Neuronal stem cell (in vitro differentiated cells): ENCODE data around the gene FBLN7.

Experiments used
- DNase-seq: peaks from one replicate; pipeline ENCODE4 v3.0.0-alpha.2; 2013; ENCODE audit warnings: low spot score
- H2AFZ ChIP-seq: one replicate; pipeline ENCODE4 v1.6.1; 2013; ENCODE audit warnings: mild to moderate bottlenecking, low read length, inconsistent platforms
- H2AK5ac ChIP-seq: 2 replicates; pipeline ENCODE4 v1.6.1; 2013; ENCODE audit warnings: low read depth, mild to moderate bottlenecking, inconsistent platforms, low read length, moderate library complexity, mixed read lengths
- H2BK120ac ChIP-seq: 2 replicates; pipeline ENCODE4 v1.6.1; 2013; ENCODE audit warnings: low read depth, mild to moderate bottlenecking, inconsistent platforms, low read length, moderate library complexity, mixed read lengths
- H2BK12ac ChIP-seq: one replicate; pipeline ENCODE4 v1.6.1; 2013; ENCODE audit warnings: low read length, inconsistent platforms
- H2BK15ac ChIP-seq: 2 replicates; pipeline ENCODE4 v1.6.1; 2013; ENCODE audit warnings: mild to moderate bottlenecking, low read length, inconsistent platforms, mixed read lengths
- H2BK5ac ChIP-seq: one replicate; pipeline ENCODE4 v1.6.1; 2013; ENCODE audit warnings: inconsistent platforms, mild to moderate bottlenecking, low read length, moderate library complexity
- H3K14ac ChIP-seq: one replicate; pipeline ENCODE4 v1.6.1; 2013; ENCODE audit warnings: low read length, inconsistent platforms
- H3K18ac ChIP-seq: 2 replicates; pipeline ENCODE4 v1.6.1; 2013; ENCODE audit warnings: low read length, inconsistent platforms
- H3K23ac ChIP-seq: 2 replicates; pipeline ENCODE4 v1.6.1; 2013; ENCODE audit warnings: low read depth, mild to moderate bottlenecking, mixed read lengths, low read length, inconsistent platforms; ENCODE audit not compliant: poor library complexity
- H3K27ac ChIP-seq: replicated peaks from 3 replicates; pipeline ENCODE4 v1.5.1; 2013; ENCODE audit warnings: low read length, inconsistent platforms
- H3K27me3 ChIP-seq, 3 experiments: 2 replicates each; pipeline ENCODE4 v1.6.1; 2013; ENCODE audit warnings: low read length in 3 of 3, mild to moderate bottlenecking in 2 of 3, inconsistent platforms in 1 of 3, low read depth in 1 of 3, mixed read lengths in 1 of 3, moderate library complexity in 1 of 3; ENCODE audit not compliant: control insufficient read depth in 3 of 3, insufficient read depth in 3 of 3
- H3K36me3 ChIP-seq, 2 donors: replicated peaks in 1 of 2; 2 replicates each; pipeline ENCODE4 v1.6.1; 2013; ENCODE audit warnings: low read length in 2 of 2; ENCODE audit not compliant: control insufficient read depth in 2 of 2, insufficient read depth in 2 of 2
- H3K4ac ChIP-seq: 2 replicates; pipeline ENCODE4 v1.6.1; 2013; ENCODE audit warnings: inconsistent platforms, mild to moderate bottlenecking, low read length, moderate library complexity
- H3K4me1 ChIP-seq, 2 donors: 1 replicate in 1 of 2; 2 replicates in 1 of 2; pipeline ENCODE4 v1.6.1; 2013; ENCODE audit warnings: low read length in 2 of 2, low read depth in 1 of 2; ENCODE audit not compliant: control insufficient read depth in 2 of 2, insufficient read depth in 1 of 2
- H3K4me2 ChIP-seq: one replicate; pipeline ENCODE4 v1.6.1; 2013; ENCODE audit warnings: mild to moderate bottlenecking, low read length, inconsistent platforms; ENCODE audit not compliant: insufficient read depth, poor library complexity, severe bottlenecking
- H3K4me3 ChIP-seq, 2 donors: 2 replicates each; pipeline ENCODE4 v1.5.1; 2013; ENCODE audit warnings: low read length in 2 of 2, mild to moderate bottlenecking in 2 of 2, inconsistent platforms in 1 of 2, moderate library complexity in 1 of 2
- H3K79me1 ChIP-seq: one replicate; pipeline ENCODE4 v1.6.1; 2013; ENCODE audit warnings: low read depth, mild to moderate bottlenecking, inconsistent platforms, low read length, moderate library complexity
- H3K9ac ChIP-seq: one replicate; pipeline ENCODE4 v1.6.1; 2013; ENCODE audit warnings: mild to moderate bottlenecking, low read depth, low read length, inconsistent platforms; ENCODE audit not compliant: poor library complexity
- H3K9me3 ChIP-seq, 2 donors: replicated peaks in 1 of 2; 2 replicates each; pipeline versions ENCODE3 to v1.6.1; 2013; ENCODE audit warnings: low read length in 2 of 2, mild to moderate bottlenecking in 2 of 2, inconsistent platforms in 1 of 2, low read depth in 1 of 2, mixed read lengths in 1 of 2, moderate library complexity in 1 of 2; ENCODE audit not compliant: control insufficient read depth in 2 of 2, insufficient read depth in 1 of 2
- H4K8ac ChIP-seq: one replicate; pipeline ENCODE4 v1.6.1; 2013; ENCODE audit warnings: low read depth, mild to moderate bottlenecking, inconsistent platforms, low read length, moderate library complexity
- H4K91ac ChIP-seq: one replicate; pipeline ENCODE4 v1.6.1; 2013; ENCODE audit warnings: low read length, low read depth, mild to moderate bottlenecking, inconsistent platforms; ENCODE audit not compliant: poor library complexity
- WGBS, 2 donors: extraction: QIAGEN DNeasy Blood & Tissue Kit; methylation state at CpG; one replicate each; pipeline ENCODE4 v1.1.7; 2013; ENCODE audit warnings: missing lambda C conversion rate in 2 of 2, mixed read lengths in 1 of 2; ENCODE audit not compliant: insufficient read length in 2 of 2, insufficient replicate concordance in 1 of 2; ENCODE audit errors: extremely low coverage in 2 of 2; 5-methylcytosine and 5-hydroxymethylcytosine counted together

FBLN7 gene

DNA sequence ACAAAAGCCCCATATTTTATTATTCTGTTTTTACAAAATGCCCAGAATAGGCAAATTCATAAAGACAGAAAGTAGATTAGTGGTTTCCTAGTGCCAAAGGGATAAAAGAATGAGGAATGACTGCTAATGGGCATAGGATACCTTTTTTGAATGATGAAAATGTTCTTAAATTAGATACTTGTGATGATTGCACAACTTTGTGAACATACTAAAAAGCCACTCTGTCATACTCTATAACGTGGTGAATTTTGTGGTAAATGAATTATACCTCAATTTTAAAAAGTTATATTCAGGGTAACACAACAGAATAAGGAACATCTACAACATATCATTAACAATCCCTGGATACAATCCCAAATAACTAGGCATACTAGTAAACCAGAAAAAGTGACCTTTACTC lies 9.1 kb upstream of the FBLN7 start:
- H3K23ac ChIP-seq, result no peak overlapping the region
- DNase-seq, result no peak
- no peak overlapping the region for H3K14ac ChIP-seq
- no CpG with 5 or more reads among the region's 1 CpG for WGBS, 2 donors
- no peak overlapping the region for H3K9ac ChIP-seq
- no peak overlapping the region for H3K4me2 ChIP-seq
- H4K91ac ChIP-seq, result no peak overlapping the region
- H2AK5ac ChIP-seq, result no peak overlapping the region
- H3K9me3 ChIP-seq, result peaks cover 0 to 7% of the 10 kb centered on the region in 2 donors
- H2BK120ac ChIP-seq, result no peak overlapping the region
- H2BK15ac ChIP-seq, result no peak overlapping the region
- no peaks in the 10 kb centered on the region for H3K4me1 ChIP-seq
- no peak overlapping the region for H3K4me3 ChIP-seq
- no peak overlapping the region for H3K27ac ChIP-seq
- no peak overlapping the region for H4K8ac ChIP-seq
- no peaks in the 10 kb centered on the region for H3K27me3 ChIP-seq
- H2BK12ac ChIP-seq, result no peak overlapping the region
- no peak overlapping the region for H3K18ac ChIP-seq
- H3K4ac ChIP-seq, result no peak overlapping the region
- H2BK5ac ChIP-seq, result no peak overlapping the region
- no peaks in the 10 kb centered on the region for H3K79me1 ChIP-seq
- H2AFZ ChIP-seq, result no peak overlapping the region
- H3K36me3 ChIP-seq, result peaks cover 0 to 2% of the 10 kb centered on the region in 2 donors

DNA sequence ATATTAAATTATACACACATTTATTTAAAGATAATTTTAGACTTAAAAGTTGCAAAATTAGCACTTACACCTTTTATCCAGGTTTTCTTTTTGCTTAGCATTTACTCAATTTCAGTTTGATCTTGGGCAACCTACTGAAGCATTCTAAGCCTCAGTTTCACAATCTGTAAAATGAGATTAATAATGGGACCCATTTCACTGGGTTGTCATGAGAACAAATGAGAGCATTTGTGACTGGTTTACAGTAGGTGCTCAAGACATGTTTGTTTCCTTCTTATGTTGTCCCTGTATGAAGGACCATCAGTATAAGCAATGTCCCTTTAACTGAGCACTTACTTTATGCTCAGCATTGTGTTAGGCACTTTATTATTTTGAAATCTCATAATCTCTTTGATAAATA lies 4.8 kb upstream of the FBLN7 start:
- peaks cover 0 to 5% of the 10 kb centered on the region in 2 donors for H3K9me3 ChIP-seq
- no peak overlapping the region for H2BK15ac ChIP-seq
- H3K27me3 ChIP-seq, result peaks cover 0 to 5% (median 5%) of the 10 kb centered on the region in 3 experiments
- no peak overlapping the region for H2AFZ ChIP-seq
- H4K91ac ChIP-seq, result no peak overlapping the region
- H3K36me3 ChIP-seq, result peaks cover 0 to 2% of the 10 kb centered on the region in 2 donors
- H3K79me1 ChIP-seq, result no peaks in the 10 kb centered on the region
- H3K4ac ChIP-seq, result no peak overlapping the region
- H3K9ac ChIP-seq, result no peak overlapping the region
- DNase-seq, result no peak
- no peak overlapping the region for H3K4me3 ChIP-seq
- H2BK120ac ChIP-seq, result no peak overlapping the region
- peaks cover 0 to 4% of the 10 kb centered on the region in 2 donors for H3K4me1 ChIP-seq
- no peak overlapping the region for H3K18ac ChIP-seq
- no peak overlapping the region for H2BK5ac ChIP-seq
- no peak overlapping the region for H3K27ac ChIP-seq
- no peak overlapping the region for H3K4me2 ChIP-seq
- H3K14ac ChIP-seq, result no peak overlapping the region
- no peak overlapping the region for H4K8ac ChIP-seq
- no peak overlapping the region for H2AK5ac ChIP-seq
- no peak overlapping the region for H3K23ac ChIP-seq
- no peak overlapping the region for H2BK12ac ChIP-seq

DNA sequence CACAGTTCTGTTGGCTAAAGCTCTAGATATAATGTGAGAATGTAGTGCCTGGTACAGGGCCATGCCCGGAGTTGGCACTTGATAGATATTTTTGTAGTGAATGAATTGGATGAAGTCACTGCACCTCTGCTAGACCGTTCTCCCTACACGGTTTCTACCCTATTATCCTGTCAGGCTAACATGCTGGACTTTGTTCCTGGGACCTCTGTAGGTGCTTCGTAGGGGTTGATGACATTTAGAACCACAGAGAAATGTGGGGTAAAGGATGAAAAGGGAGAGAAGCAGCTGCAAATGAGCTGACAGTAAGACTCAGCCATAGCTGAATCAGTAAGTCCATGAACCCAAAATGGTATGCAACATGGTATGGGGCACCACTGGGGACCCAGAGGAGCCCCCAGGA lies 4.1 kb upstream of the FBLN7 start:
- Histone ChIP-seq H2BK120ac (no peak overlapping the region), H3K9ac (no peak overlapping the region), H3K14ac (no peak overlapping the region), H3K9me3 (no peaks in the 10 kb centered on the region), H3K4me1 (peaks cover 0 to 4% of the 10 kb centered on the region in 2 donors), H4K91ac (no peak overlapping the region), H2BK12ac (no peak overlapping the region), H2BK5ac (no peak overlapping the region), H4K8ac (no peak overlapping the region), H3K79me1 (no peaks in the 10 kb centered on the region), H2AK5ac (no peak overlapping the region), H3K27ac (no peak overlapping the region), H3K4ac (no peak overlapping the region), H3K27me3 (peaks cover 0 to 5% (median 5%) of the 10 kb centered on the region in 3 experiments), H3K23ac (no peak overlapping the region), H2AFZ (no peak overlapping the region), H3K4me3 (no peak overlapping the region), H2BK15ac (no peak overlapping the region), H3K18ac (no peak overlapping the region), H3K4me2 (no peak overlapping the region), H3K36me3 (peaks cover 0 to 2% of the 10 kb centered on the region in 2 donors)
- DNase-seq, result no peak
- no CpG with 5 or more reads among the region's 4 CpGs for WGBS, 2 donors

DNA sequence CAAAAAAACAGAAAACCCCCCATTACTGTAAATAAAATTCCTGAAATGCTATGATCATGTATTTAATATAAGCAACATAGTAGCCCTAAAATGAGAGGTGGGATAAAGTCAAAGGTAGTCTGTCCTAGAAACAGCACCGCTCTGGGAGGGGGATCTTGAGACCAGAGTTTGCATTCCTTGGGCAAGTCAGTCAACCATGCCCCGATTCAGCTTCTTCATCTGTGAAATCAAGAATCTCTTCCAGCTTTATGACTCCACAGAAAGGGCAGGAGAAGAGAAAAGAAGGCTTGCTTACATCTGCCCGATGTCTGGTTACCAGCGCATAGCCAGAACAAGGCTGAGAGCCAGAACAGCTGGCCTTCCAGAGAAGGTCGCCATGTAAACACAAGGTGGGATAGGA lies 2.1 kb upstream of the FBLN7 start:
- Histone ChIP-seq H3K79me1 (peaks cover 3% of the 10 kb centered on the region), H3K4me3 (no peak overlapping the region), H2BK15ac (no peak overlapping the region), H2BK120ac (no peak overlapping the region), H2BK12ac (no peak overlapping the region), H3K9ac (no peak overlapping the region), H3K14ac (no peak overlapping the region), H4K8ac (no peak overlapping the region), H3K4me1 (peaks cover 0 to 9% of the 10 kb centered on the region in 2 donors), H3K18ac (no peak overlapping the region), H3K23ac (no peak overlapping the region), H4K91ac (no peak overlapping the region), H3K27ac (no peak overlapping the region), H2AK5ac (no peak overlapping the region), H2BK5ac (no peak overlapping the region), H3K36me3 (peaks cover 0 to 2% of the 10 kb centered on the region in 2 donors), H3K27me3 (peaks cover 0 to 5% (median 5%) of the 10 kb centered on the region in 3 experiments), H3K4me2 (no peak overlapping the region), H2AFZ (no peak overlapping the region), H3K4ac (no peak overlapping the region), H3K9me3 (no peaks in the 10 kb centered on the region)
- WGBS, 2 donors, result no CpG with 5 or more reads among the region's 5 CpGs
- DNase-seq, result no peak
